OCI-LY3 (cell line): ENCODE results near the gene LPAR3.

Experiments used
- H2AFZ ChIP-seq: fragments of 200-600, 300-600 bp; shearing (Covaris generic); 2 replicates; pipeline ENCODE4 v1.6.0; 2014; ENCODE audit warnings: antibody characterized with exemption, low read depth, low read length
- H3K27ac ChIP-seq: fragments of 200-600, 300-600 bp; sonication (generic); 2 replicates; pipeline ENCODE4 v1.5.1; 2014; ENCODE audit warnings: mild to moderate bottlenecking, low read length, moderate library complexity, mixed read lengths
- H3K27me3 ChIP-seq: fragments of 200-600, 300-600 bp; sonication (generic); 2 replicates; pipeline ENCODE4 v1.6.1; 2014; ENCODE audit warnings: low read depth, low read length, mixed read lengths
- H3K36me3 ChIP-seq: fragments of 200-600, 300-600 bp; sonication (generic); replicated peaks from 2 replicates; pipeline ENCODE3; 2014; ENCODE audit warnings: low read depth, low read length, mixed read lengths
- H3K4me1 ChIP-seq: fragments of 300-600, 200-600 bp; sonication (generic); 2 replicates; pipeline ENCODE4 v1.6.1; 2014; ENCODE audit warnings: low read length, mixed read lengths
- H3K4me2 ChIP-seq: fragments of 200-600, 300-600 bp; sonication (generic); 2 replicates; pipeline ENCODE4 v1.6.1; 2014; ENCODE audit warnings: low read length, mixed read lengths
- H3K4me3 ChIP-seq: fragments of 300-600, 200-600 bp; sonication (generic); 2 replicates; pipeline ENCODE4 v1.5.1; 2014; ENCODE audit warnings: antibody characterized with exemption, mild to moderate bottlenecking, low read length, moderate library complexity
- H3K79me2 ChIP-seq: fragments of 300-600, 200-600 bp; shearing (Covaris generic); 2 replicates; pipeline ENCODE4 v1.6.1; 2014; ENCODE audit warnings: mild to moderate bottlenecking, low read length, mixed read lengths
- H3K9ac ChIP-seq: fragments of 300-600, 200-600 bp; shearing (Covaris generic); 2 replicates; pipeline ENCODE4 v1.6.0; 2014; ENCODE audit warnings: mild to moderate bottlenecking, low read length, moderate library complexity
- H3K9me3 ChIP-seq: fragments of 200-600, 300-600 bp; shearing (Covaris generic); 2 replicates; pipeline ENCODE4 v1.6.1; 2014; ENCODE audit warnings: low read length, mixed read lengths; ENCODE audit not compliant: insufficient read depth
- H4K20me1 ChIP-seq: fragments of 200-600, 300-600 bp; sonication (generic); 2 replicates; pipeline ENCODE4 v1.6.1; 2016; ENCODE audit warnings: low read length, mixed read lengths; ENCODE audit not compliant: insufficient read depth
- EZH2phosphoT487 ChIP-seq: fragments of 200-600 bp; shearing (Covaris generic); IDR thresholded peaks from 2 replicates; pipeline ENCODE4 v1.6.1; 2018; ENCODE audit warnings: antibody characterized with exemption, mixed run types, low read depth
- TF ChIP-seq, protein P1 (sequence below): fragments of 200-600, 300-600 bp; sonication (generic); IDR thresholded peaks from 2 replicates; pipeline ENCODE4 v1.5.1; 2014; ENCODE audit warnings: antibody characterized with exemption, low read length, low read depth

The LPAR3 gene

DNA sequence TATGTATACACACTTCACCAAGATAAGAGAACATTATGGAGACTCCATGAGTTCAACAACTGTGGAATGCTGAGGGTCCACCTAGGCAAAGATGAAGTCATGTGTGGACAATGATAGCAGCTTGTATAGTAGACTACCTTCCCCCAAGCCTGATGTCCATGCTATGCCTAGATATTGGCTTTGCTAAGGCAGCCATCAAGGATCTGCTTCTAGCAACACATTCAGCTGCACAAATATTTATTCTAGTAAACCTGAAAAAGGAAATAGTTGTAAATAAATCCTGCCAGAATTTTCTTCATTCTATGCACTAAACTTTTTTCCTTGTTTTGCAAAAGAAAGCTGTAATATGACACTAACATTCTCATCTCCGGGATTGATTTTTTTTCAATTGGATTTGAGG lies 7.0 kb upstream of the LPAR3 start:
- Histone ChIP-seq H3K36me3 (no peaks in the 10 kb centered on the region), H3K27me3 (no peaks in the 10 kb centered on the region), H3K9me3 (no peaks in the 10 kb centered on the region), H3K27ac (no peak overlapping the region), H4K20me1 (no peaks in the 10 kb centered on the region), H3K79me2 (no peaks in the 10 kb centered on the region), H3K4me3 (no peak overlapping the region), H3K4me2 (no peak overlapping the region), H2AFZ (no peak overlapping the region), H3K9ac (no peak overlapping the region), H3K4me1 (peaks cover 11% of the 10 kb centered on the region)
- TF ChIP-seq, protein P1, sequence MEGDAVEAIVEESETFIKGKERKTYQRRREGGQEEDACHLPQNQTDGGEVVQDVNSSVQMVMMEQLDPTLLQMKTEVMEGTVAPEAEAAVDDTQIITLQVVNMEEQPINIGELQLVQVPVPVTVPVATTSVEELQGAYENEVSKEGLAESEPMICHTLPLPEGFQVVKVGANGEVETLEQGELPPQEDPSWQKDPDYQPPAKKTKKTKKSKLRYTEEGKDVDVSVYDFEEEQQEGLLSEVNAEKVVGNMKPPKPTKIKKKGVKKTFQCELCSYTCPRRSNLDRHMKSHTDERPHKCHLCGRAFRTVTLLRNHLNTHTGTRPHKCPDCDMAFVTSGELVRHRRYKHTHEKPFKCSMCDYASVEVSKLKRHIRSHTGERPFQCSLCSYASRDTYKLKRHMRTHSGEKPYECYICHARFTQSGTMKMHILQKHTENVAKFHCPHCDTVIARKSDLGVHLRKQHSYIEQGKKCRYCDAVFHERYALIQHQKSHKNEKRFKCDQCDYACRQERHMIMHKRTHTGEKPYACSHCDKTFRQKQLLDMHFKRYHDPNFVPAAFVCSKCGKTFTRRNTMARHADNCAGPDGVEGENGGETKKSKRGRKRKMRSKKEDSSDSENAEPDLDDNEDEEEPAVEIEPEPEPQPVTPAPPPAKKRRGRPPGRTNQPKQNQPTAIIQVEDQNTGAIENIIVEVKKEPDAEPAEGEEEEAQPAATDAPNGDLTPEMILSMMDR, result no peak
- no peak for TF ChIP-seq EZH2phosphoT487

GRCh38 chr1:84896279-84896678 lies 3.3 kb upstream of the LPAR3 start:
- Histone ChIP-seq H3K79me2 (no peaks in the 10 kb centered on the region), H2AFZ (no peak overlapping the region), H3K4me3 (no peak overlapping the region), H3K4me1 (peaks cover 11% of the 10 kb centered on the region), H3K36me3 (no peaks in the 10 kb centered on the region), H4K20me1 (no peaks in the 10 kb centered on the region), H3K27ac (no peak overlapping the region), H3K4me2 (peak overlapping the region; percentile 18), H3K27me3 (no peaks in the 10 kb centered on the region), H3K9me3 (no peaks in the 10 kb centered on the region), H3K9ac (no peak overlapping the region)
- TF ChIP-seq, protein P1, result no peak
- no peak for TF ChIP-seq EZH2phosphoT487

DNA sequence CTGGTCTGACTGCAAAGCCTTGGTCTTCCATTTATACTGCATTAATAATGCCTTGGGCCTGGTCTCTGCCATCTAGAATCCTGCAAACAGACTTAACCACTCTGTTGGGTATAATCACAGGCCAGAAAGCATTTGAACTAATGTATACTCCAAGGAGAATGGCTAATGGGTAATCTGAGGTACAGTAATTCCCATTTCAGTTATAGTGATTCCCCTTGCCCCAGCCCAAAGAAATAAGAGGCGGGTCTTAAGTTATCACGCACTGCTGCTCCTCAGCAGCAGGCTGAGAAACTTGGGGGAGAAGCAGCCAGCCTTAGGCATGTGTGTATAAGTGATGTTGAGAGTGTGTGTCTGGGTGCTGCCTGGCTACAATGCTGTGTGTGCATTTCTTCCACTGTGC lies 2.4 kb downstream of the LPAR3 start:
- Histone ChIP-seq H3K36me3 (no peaks in the 10 kb centered on the region), H3K4me2 (no peak overlapping the region), H4K20me1 (no peaks in the 10 kb centered on the region), H3K9me3 (no peaks in the 10 kb centered on the region), H3K79me2 (no peaks in the 10 kb centered on the region), H3K27ac (no peak overlapping the region), H3K4me1 (no peaks in the 10 kb centered on the region), H3K27me3 (no peaks in the 10 kb centered on the region), H3K9ac (no peak overlapping the region), H3K4me3 (no peak overlapping the region), H2AFZ (no peak overlapping the region)
- TF ChIP-seq EZH2phosphoT487, result no peak
- TF ChIP-seq, protein P1, result no peak

DNA sequence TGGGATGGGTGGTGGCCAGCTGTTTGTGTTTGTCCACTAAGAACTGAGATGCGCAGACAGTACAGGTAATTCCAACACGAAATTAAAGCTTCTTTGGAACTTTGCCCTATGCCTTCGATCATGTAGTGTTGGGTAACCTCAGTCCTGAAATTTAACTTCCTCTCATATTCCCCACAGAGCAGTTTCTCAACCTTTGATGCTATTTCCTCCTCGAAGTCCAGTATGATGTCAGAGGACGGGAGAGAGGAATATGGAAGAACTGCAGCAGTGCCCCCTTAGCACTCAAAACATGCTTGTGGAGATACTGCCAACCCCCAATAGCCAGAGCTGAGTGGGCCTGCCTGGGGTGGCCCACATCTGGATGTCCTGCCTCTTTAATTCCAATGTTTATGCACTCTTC lies 3.6 kb downstream of the LPAR3 start:
- no peaks in the 10 kb centered on the region for H3K27me3 ChIP-seq
- H3K79me2 ChIP-seq, result no peaks in the 10 kb centered on the region
- no peaks in the 10 kb centered on the region for H4K20me1 ChIP-seq
- H3K27ac ChIP-seq, result no peak overlapping the region
- no peaks in the 10 kb centered on the region for H3K9me3 ChIP-seq
- no peaks in the 10 kb centered on the region for H3K4me1 ChIP-seq
- H2AFZ ChIP-seq, result no peak overlapping the region
- H3K4me2 ChIP-seq, result no peak overlapping the region
- H3K9ac ChIP-seq, result no peak overlapping the region
- TF ChIP-seq EZH2phosphoT487, result no peak
- TF ChIP-seq, protein P1, result no peak
- no peaks in the 10 kb centered on the region for H3K36me3 ChIP-seq
- H3K4me3 ChIP-seq, result no peak overlapping the region
